A673 (cell line): ENCODE data around the gene CD180. TPM values are rescaled to one million over a fixed set of nuclear protein-coding genes. Genes with fewer than 3 reads are reported as not detected.

Source experiments
- BruUV-seq: library from RNA; stranded (reverse); fragments of 400-500 nt; replicated peaks from 2 replicates; lab custom pipeline; 2021; lab: Mats Ljungman, UMichigan
- CTCF ChIA-PET: fragments of 300-600 bp; sonication (Branson Sonifier 250); formaldehyde crosslinking; loops from one replicate; lab custom pipeline; 2022; ENCODE audit warnings: antibody characterized with exemption; lab: Charles Lee
- POLR2A ChIA-PET: fragments of 300-600 bp; sonication (Branson Sonifier 250); formaldehyde crosslinking; loops from one replicate; lab custom pipeline; 2022; ENCODE audit warnings: antibody characterized with exemption; ENCODE audit not compliant: low non-redundant PET; lab: Charles Lee
- DNase-seq: peaks from one replicate; pipeline ENCODE4 v3.0.0-alpha.2; 2015; ENCODE audit warnings: low spot score
- H3K27ac ChIP-seq: fragments of 200-600 bp; sonication (generic); 2 replicates; pipeline ENCODE4 v1.5.1; 2016; ENCODE audit warnings: mixed run types, low read depth, mild to moderate bottlenecking, mixed read lengths, antibody characterized with exemption, low read length; ENCODE audit not compliant: poor library complexity, severe bottlenecking
- H3K27me3 ChIP-seq: fragments of 200-600 bp; sonication (generic); replicated peaks from 2 replicates; pipeline ENCODE4 v1.6.1; 2017; ENCODE audit warnings: mixed run types, low read depth, mild to moderate bottlenecking, mixed read lengths, antibody characterized with exemption, low read length; ENCODE audit not compliant: insufficient read depth, poor library complexity
- H3K36me3 ChIP-seq: fragments of 200-600 bp; sonication (generic); 2 replicates; pipeline ENCODE4 v1.6.1; 2016; ENCODE audit warnings: mixed run types, mild to moderate bottlenecking, mixed read lengths, antibody characterized with exemption, low read length; ENCODE audit not compliant: insufficient read depth, poor library complexity, severe bottlenecking
- H3K4me1 ChIP-seq: fragments of 200-600 bp; sonication (generic); 2 replicates; pipeline ENCODE4 v1.6.1; 2017; ENCODE audit warnings: mixed run types, mild to moderate bottlenecking, mixed read lengths, antibody characterized with exemption, low read length; ENCODE audit not compliant: insufficient read depth, poor library complexity, severe bottlenecking
- H3K4me3 ChIP-seq: fragments of 200-600 bp; sonication (generic); 2 replicates; pipeline ENCODE4 v1.5.1; 2016; ENCODE audit warnings: low read depth, mixed run types, mild to moderate bottlenecking, mixed read lengths, low read length; ENCODE audit not compliant: poor library complexity, severe bottlenecking
- H3K9me3 ChIP-seq: fragments of 200-600 bp; sonication (generic); 2 replicates; pipeline ENCODE4 v1.6.1; 2016; ENCODE audit warnings: mixed run types, low read depth, mild to moderate bottlenecking, mixed read lengths, antibody characterized with exemption, low read length; ENCODE audit not compliant: poor library complexity, severe bottlenecking
- EZH2 ChIP-seq: fragments of 200-600 bp; sonication (generic); IDR thresholded peaks from 2 replicates; pipeline ENCODE4 v1.6.1; 2017; ENCODE audit warnings: borderline replicate concordance, low read depth, mild to moderate bottlenecking, mixed read lengths, antibody characterized with exemption, low read length; ENCODE audit not compliant: poor library complexity, severe bottlenecking
- intact Hi-C: fragments of 100-400 bp; cut with micrococcal nuclease; formaldehyde crosslinking; loops from one replicate; pipeline ENCODE4 v1.10.0; 2022; ENCODE audit not compliant: unreplicated experiment
- total RNA-seq: library from RNA; stranded (reverse); gene quantifications from 2 replicates; pipeline ENCODE4 v1.2.3, GENCODE V29; 2021
- TF ChIP-seq, protein P1 (sequence below): fragments of 300-800, 200-600 bp; sonication (generic); conservative IDR thresholded peaks from 2 replicates; pipeline ENCODE4 v1.5.1; 2017; ENCODE audit warnings: low read depth, mild to moderate bottlenecking, antibody characterized with exemption, low read length, moderate library complexity, mixed read lengths

CD180 gene
- total RNA-seq, 1 experiment from 2014 or later: not detected

- POLR2A ChIA-PET: no interaction called here
- no TSS peak for BruUV-seq
Observed at GRCh38 chr5:67182301-67182790, 14.3 kb downstream of the CD180 start.

DNA sequence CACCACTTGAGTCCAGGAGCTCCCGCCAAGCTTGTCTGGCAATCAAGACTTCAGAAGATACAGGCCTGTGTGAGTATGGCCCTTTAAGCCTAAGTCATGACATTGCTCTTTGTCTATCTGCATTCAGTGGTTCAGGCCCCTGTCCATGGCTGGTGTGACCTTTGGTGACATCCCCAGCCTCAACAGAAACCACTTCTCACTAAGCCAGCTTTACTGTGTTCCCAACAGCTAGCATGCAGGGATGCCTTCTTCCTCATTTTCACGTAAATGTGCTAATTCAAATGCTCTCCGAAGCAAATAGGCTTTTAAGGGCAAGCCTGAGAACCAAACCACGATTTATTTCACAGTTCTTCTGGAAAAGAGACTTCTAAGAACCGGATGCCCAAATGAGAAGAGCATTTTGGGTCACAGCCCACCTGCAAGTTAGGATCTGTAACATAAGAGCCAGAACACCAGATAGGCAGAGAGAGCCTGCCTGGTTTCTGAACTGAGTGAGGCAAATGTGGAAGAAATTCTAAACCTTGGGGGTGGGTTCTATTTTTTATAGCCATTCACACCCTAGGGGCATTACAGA is 14.9 kb downstream of the CD180 start:
- Histone ChIP-seq H3K36me3 (no peaks in the 10 kb centered on the region), H3K4me1 (peaks cover 7% of the 10 kb centered on the region), H3K9me3 (peaks cover 7% of the 10 kb centered on the region), H3K27me3 (no peaks in the 10 kb centered on the region), H3K27ac (no peak overlapping the region), H3K4me3 (no peak overlapping the region)
- TF ChIP-seq, protein P1, sequence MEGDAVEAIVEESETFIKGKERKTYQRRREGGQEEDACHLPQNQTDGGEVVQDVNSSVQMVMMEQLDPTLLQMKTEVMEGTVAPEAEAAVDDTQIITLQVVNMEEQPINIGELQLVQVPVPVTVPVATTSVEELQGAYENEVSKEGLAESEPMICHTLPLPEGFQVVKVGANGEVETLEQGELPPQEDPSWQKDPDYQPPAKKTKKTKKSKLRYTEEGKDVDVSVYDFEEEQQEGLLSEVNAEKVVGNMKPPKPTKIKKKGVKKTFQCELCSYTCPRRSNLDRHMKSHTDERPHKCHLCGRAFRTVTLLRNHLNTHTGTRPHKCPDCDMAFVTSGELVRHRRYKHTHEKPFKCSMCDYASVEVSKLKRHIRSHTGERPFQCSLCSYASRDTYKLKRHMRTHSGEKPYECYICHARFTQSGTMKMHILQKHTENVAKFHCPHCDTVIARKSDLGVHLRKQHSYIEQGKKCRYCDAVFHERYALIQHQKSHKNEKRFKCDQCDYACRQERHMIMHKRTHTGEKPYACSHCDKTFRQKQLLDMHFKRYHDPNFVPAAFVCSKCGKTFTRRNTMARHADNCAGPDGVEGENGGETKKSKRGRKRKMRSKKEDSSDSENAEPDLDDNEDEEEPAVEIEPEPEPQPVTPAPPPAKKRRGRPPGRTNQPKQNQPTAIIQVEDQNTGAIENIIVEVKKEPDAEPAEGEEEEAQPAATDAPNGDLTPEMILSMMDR: no peak
- POLR2A ChIA-PET: no interaction called here
- no peak for DNase-seq
- BruUV-seq: no TSS peak
- intact Hi-C loops: no loop called here
- CTCF ChIA-PET: no interaction called here

More at GRCh38 chr5:67182301-67182790, 14.3 kb downstream of the CD180 start:
- no peak overlapping the region for H3K4me3 ChIP-seq
- intact Hi-C loops: no loop called here
- H3K27me3 ChIP-seq: no peaks in the 10 kb centered on the region
- H3K36me3 ChIP-seq: no peaks in the 10 kb centered on the region
- H3K4me1 ChIP-seq: peaks cover 7% of the 10 kb centered on the region
- no peak overlapping the region for H3K27ac ChIP-seq
- peaks cover 1% of the 10 kb centered on the region for H3K9me3 ChIP-seq
- CTCF ChIA-PET: interaction anchor here (0.7 kb wide), 1 partner anchor 1090 kb away, joined by 3 read pairs; no protein-coding TSS in a partner anchor
- no peak for DNase-seq
- no peak for TF ChIP-seq EZH2
- TF ChIP-seq, protein P1: no peak

DNA sequence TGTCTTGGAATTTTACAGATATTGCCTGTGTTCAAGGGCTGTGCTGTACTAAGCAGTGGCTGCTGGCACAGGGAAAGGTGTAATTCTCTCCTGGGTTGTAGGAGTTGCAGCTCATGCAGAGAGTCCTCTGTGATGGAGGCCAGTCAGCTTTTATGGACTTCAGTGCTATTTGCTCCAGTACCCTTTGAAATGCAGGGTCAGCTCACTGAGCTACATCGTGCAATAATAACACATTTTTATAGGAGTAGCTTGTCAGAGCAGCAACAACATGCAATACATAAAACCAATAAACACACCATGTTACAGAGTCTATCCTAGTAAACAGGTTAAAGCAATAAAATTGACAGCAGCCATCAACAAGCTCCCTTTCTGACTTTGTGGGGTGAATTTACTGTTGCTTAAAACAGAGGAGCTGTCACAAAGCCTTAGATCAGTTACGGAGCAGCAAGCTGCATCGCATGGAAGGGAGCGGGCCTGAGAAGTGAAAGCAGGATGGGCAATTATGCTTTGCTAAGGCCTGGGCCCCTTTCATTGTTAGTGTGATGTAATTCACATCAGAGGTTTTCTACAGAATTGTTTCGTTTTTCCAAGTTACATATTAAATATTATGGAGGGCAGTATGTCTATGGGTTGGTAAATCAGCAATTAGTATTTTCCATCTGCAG is 16.8 kb downstream of the CD180 start:
- ChIA-PET POLR2A (no interaction called here), CTCF (no interaction called here)
- Histone ChIP-seq H3K27ac (no peak overlapping the region), H3K27me3 (no peaks in the 10 kb centered on the region), H3K4me1 (peaks cover 7% of the 10 kb centered on the region), H3K36me3 (no peaks in the 10 kb centered on the region), H3K4me3 (no peak overlapping the region), H3K9me3 (peaks cover 7% of the 10 kb centered on the region)
- intact Hi-C loops: no loop called here
- TF ChIP-seq, protein P1: no peak
- no peak for TF ChIP-seq EZH2
- no peak for DNase-seq
- no TSS peak for BruUV-seq
